K562 (cell line): ENCODE measurements around the gene HKDC1. TPM values are rescaled to one million over a fixed set of nuclear protein-coding genes. Genes with fewer than 3 reads are reported as not detected.

Experiments used
- ATAC-seq: fragments of 200-7000 bp; cut with Tn5 transposase; 3 replicates; pipeline ENCODE4 v1.9.1; 2020; ENCODE audit warnings: moderate library complexity
- BruUV-seq: library from RNA; stranded (reverse); fragments of 400-500 nt; replicated peaks from 2 replicates; lab custom pipeline; 2021; lab: Mats Ljungman, UMichigan
- CTCF ChIA-PET: fragments of 300-600 bp; formaldehyde crosslinking; extraction: SDS; loops from one replicate; lab custom pipeline; 2021; ENCODE audit warnings: low intra/inter-chr PET ratio; lab: Yijun Ruan, JAX
- POLR2A ChIA-PET: fragments of 300-600, 350-650 bp; sonication (Branson Sonifier 250); formaldehyde crosslinking; extraction: SDS; loops from one replicate; lab custom pipeline; 2021; ENCODE audit warnings: antibody characterized with exemption, inconsistent platforms; lab: Yijun Ruan, JAX
- DNase-seq, 4 experiments: peaks; one replicate each; pipeline versions ENCODE4 v3.0.0 to v3.0.0-alpha.2; 2011 to 2018; ENCODE audit warnings: low spot score in 3 of 4, mixed read lengths in 3 of 4; ENCODE audit errors: extremely low read depth in 1 of 4
- FAIRE-seq: peaks from 2 replicates; lab custom pipeline; 2011; peaks lifted over from hg19 to GRCh38; lab: Jason Lieb, UNC
- H2AFZ ChIP-seq: 2 replicates; pipeline ENCODE4 v1.6.0; 2011; ENCODE audit warnings: low read depth, low read length, control low read depth, inconsistent platforms
- H3K27ac ChIP-seq: fragments of 200-600 bp; 3 replicates; pipeline ENCODE4 v1.8.0; 2011; ENCODE audit warnings: low read depth, mild to moderate bottlenecking, control low read depth, inconsistent platforms, low read length, moderate library complexity, mixed read lengths; ENCODE audit errors: extremely low read depth
- H3K27me3 ChIP-seq, 2 experiments: fragments of 300-600 bp in 1 of 2; 2 replicates in 1 of 2; 3 replicates in 1 of 2; pipeline versions ENCODE4 v1.6.0 to v1.8.0; 2011; ENCODE audit warnings: inconsistent platforms in 2 of 2, low read length in 2 of 2, mild to moderate bottlenecking in 1 of 2, mixed read lengths in 1 of 2, moderate library complexity in 1 of 2; ENCODE audit not compliant: control insufficient read depth in 2 of 2, insufficient read depth in 2 of 2
- H3K36me3 ChIP-seq: fragments of 300-600 bp; 3 replicates; pipeline ENCODE4 v1.8.0; 2011; ENCODE audit warnings: mild to moderate bottlenecking, low read length, inconsistent platforms; ENCODE audit not compliant: control insufficient read depth, insufficient read depth
- H3K4me1 ChIP-seq, 2 experiments: fragments of 200-600 bp in 1 of 2; replicated peaks in 1 of 2; 2 replicates in 1 of 2; 3 replicates in 1 of 2; pipeline versions ENCODE4 v1.5.1 to v1.8.0; 2011; ENCODE audit warnings: inconsistent platforms in 2 of 2, low read length in 2 of 2, mild to moderate bottlenecking in 1 of 2, mixed read lengths in 1 of 2, moderate library complexity in 1 of 2; ENCODE audit not compliant: control insufficient read depth in 2 of 2, insufficient read depth in 2 of 2
- H3K4me2 ChIP-seq: 2 replicates; pipeline ENCODE4 v1.6.1; 2011; ENCODE audit warnings: low read length, control low read depth, inconsistent platforms, mixed read lengths; ENCODE audit not compliant: insufficient read depth
- H3K4me3 ChIP-seq: fragments of 200-600 bp; sonication (generic), shearing (Covaris generic); 2 replicates; pipeline ENCODE4 v1.5.1; 2016; ENCODE audit warnings: control low read depth, inconsistent platforms
- H3K79me2 ChIP-seq: fragments of 200-600 bp; 3 replicates; pipeline ENCODE4 v1.8.0; 2011; ENCODE audit warnings: low read length, inconsistent platforms; ENCODE audit not compliant: control insufficient read depth, insufficient read depth
- H3K9ac ChIP-seq, 2 experiments: 2 replicates each; pipeline versions ENCODE4 v1.6.0 to v1.6.1; 2011; ENCODE audit warnings: low read depth in 2 of 2, low read length in 2 of 2, control low read depth in 1 of 2, inconsistent platforms in 1 of 2, mild to moderate bottlenecking in 1 of 2, mixed read lengths in 1 of 2; ENCODE audit not compliant: insufficient read depth in 1 of 2
- H3K9me1 ChIP-seq: one replicate; pipeline ENCODE4 v1.6.0; 2011; ENCODE audit warnings: inconsistent platforms, mild to moderate bottlenecking, low read length, moderate library complexity; ENCODE audit not compliant: control insufficient read depth, insufficient read depth
- H3K9me3 ChIP-seq: replicated peaks from 2 replicates; pipeline ENCODE4 v1.5.1; 2011; ENCODE audit warnings: low read depth, low read length, inconsistent platforms; ENCODE audit not compliant: control insufficient read depth, insufficient read depth
- H4K20me1 ChIP-seq: replicated peaks from 2 replicates; pipeline ENCODE4 v1.6.1; 2011; ENCODE audit warnings: low read length, inconsistent platforms, mixed read lengths; ENCODE audit not compliant: control insufficient read depth, insufficient read depth
- CHD7 ChIP-seq: fragments of 200-600 bp; sonication (generic); IDR thresholded peaks from one replicate; pipeline ENCODE4 v1.6.1; 2012; ENCODE audit warnings: mild to moderate bottlenecking, low read depth, low read length, inconsistent platforms
- CREB3L1 ChIP-seq: fragments of 450-650 bp; IDR thresholded peaks from 2 replicates; pipeline ENCODE4 v1.6.1; 2014; ENCODE audit warnings: low read depth, mild to moderate bottlenecking, moderate library complexity, borderline replicate concordance
- GMEB1 ChIP-seq: fragments of 250-450 bp; sonication (Bioruptor Pico); IDR thresholded peaks from 2 replicates; pipeline ENCODE4 v1.4.0; 2020; ENCODE audit warnings: mild to moderate bottlenecking
- HDGF ChIP-seq: fragments of 450-650 bp; IDR thresholded peaks from 2 replicates; pipeline ENCODE4 v1.6.1; 2016
- MCM3 ChIP-seq: fragments of 450-650 bp; IDR thresholded peaks from 2 replicates; pipeline ENCODE4 v1.6.1; 2016
- MYC ChIP-seq, 2 experiments: fragments of 250-450 bp in 1 of 2; sonication (Bioruptor Pico) in 1 of 2; IDR thresholded peaks; 2 replicates each; pipeline versions ENCODE4 v1.5.1 to v1.6.1; 2012 to 2021; ENCODE audit warnings: low read depth in 2 of 2, borderline replicate concordance in 1 of 2, improper control_type of control experiment in 1 of 2, low read length in 1 of 2, mild to moderate bottlenecking in 1 of 2, moderate library complexity in 1 of 2
- WGBS: fragments of 100-300 bp; shearing (Covaris generic); methylation state at CpG from one replicate; pipeline ENCODE4 v1.1.6; 2016; ENCODE audit warnings: low coverage, mixed read lengths; ENCODE audit not compliant: insufficient coverage; ENCODE audit errors: missing lambda C conversion rate; 5-methylcytosine and 5-hydroxymethylcytosine counted together
- in situ Hi-C: fragments of 300-500 bp; cut with MboI; formaldehyde crosslinking; loops from 4 replicates; pipeline ENCODE4 v1.15.0; 2018; ENCODE audit warnings: inconsistent platforms, mixed read lengths
- intact Hi-C: fragments of 100-400 bp; cut with micrococcal nuclease; formaldehyde crosslinking; loops from 2 replicates; pipeline ENCODE4 v1.14.2; 2022
- polyA plus RNA-seq, 8 experiments: library from polyadenylated mRNA; depleted of rRNA in 4 of 8; stranded (reverse) in 5 of 8; unstranded in 3 of 8; fragments of >200 nt; fragmentation: Nextera tagmentation in 2 of 8; fragmentation: Illumina TruSeq in 1 of 8; extraction: Ambion mirVana in 2 of 8; extraction: Trizol in 1 of 8; gene quantifications; 2 replicates each; pipeline versions ENCODE4 v1.2.1 to v1.2.3, GENCODE V29; 2011 to 2014; ENCODE audit warnings: inconsistent platforms in 1 of 8, missing spikeins in 1 of 8
- total RNA-seq, 7 experiments: library from RNA; depleted of rRNA in 6 of 7; stranded (reverse); fragments of >200 nt in 6 of 7; fragmentation: Illumina TruSeq in 2 of 7; extraction: Trizol in 2 of 7; gene quantifications; 2 replicates each; pipeline versions ENCODE4 v1.2.1 to v1.2.3, GENCODE V29; 2011 to 2021; ENCODE audit warnings: low replicate concordance in 1 of 7

The HKDC1 gene
- total and polyA plus RNA-seq, 9 of the 15 experiments (the other 6 are each of a cell fraction or from before 2014, with no cell fraction given), result 0.04 to 0.22 (median 0.11) TPM; not detected in 5

- no TSS peak for BruUV-seq
- in situ Hi-C loops (no loop called here), intact Hi-C loops (no loop called here)
- no peak for FAIRE-seq
- H3K9me1 ChIP-seq, result no peaks in the 10 kb centered on the region
- no peaks in the 10 kb centered on the region for H3K36me3 ChIP-seq
- no peak overlapping the region for H3K4me3 ChIP-seq
- H3K27me3 ChIP-seq, result peaks cover 3 to 7% of the 10 kb centered on the region in 2 experiments; a peak in 2 of 5 replicates
- no peaks in the 10 kb centered on the region for H3K9me3 ChIP-seq
- DNase-seq, result no peak
- no peak overlapping the region for H2AFZ ChIP-seq
- ChIA-PET POLR2A (no interaction called here), CTCF (no interaction called here)
- H3K27ac ChIP-seq, result no peak overlapping the region
- no peaks in the 10 kb centered on the region for H4K20me1 ChIP-seq
- no peak overlapping the region for H3K9ac ChIP-seq
- no peaks in the 10 kb centered on the region for H3K79me2 ChIP-seq
- no peak overlapping the region for H3K4me2 ChIP-seq
- no peak for ATAC-seq
- peaks cover 0 to 5% of the 10 kb centered on the region in 2 experiments; a peak in 2 of 5 replicates for H3K4me1 ChIP-seq
- 37% methylated on average over 14 of the region's 14 CpGs for WGBS
- TF ChIP-seq CHD7 (no peak), MYC (IDR thresholded peaks at IDR 0.05; ENCODE audit: low read depth, low read length) (no peak), MYC (CRISPR knock-in tag; IDR thresholded peaks at IDR 0.05; ENCODE audit: borderline replicate concordance, low read depth) (no peak), GMEB1 (no peak), MCM3 (no peak), HDGF (no peak), CREB3L1 (no peak)
Observed at GRCh38 chr10:69268761-69269416, 48.8 kb downstream of the HKDC1 start.
